ENCODE data around the gene THOC2. TPM values are rescaled to one million over a fixed set of nuclear protein-coding genes. Genes with fewer than 3 reads are reported as not detected.

Gene THOC2
- total and polyA plus RNA-seq, 10 of the 15 experiments (the other 5 are each of a cell fraction or from before 2014, with no cell fraction given), result 64.8 to 136 (median 75.1) TPM

DNA sequence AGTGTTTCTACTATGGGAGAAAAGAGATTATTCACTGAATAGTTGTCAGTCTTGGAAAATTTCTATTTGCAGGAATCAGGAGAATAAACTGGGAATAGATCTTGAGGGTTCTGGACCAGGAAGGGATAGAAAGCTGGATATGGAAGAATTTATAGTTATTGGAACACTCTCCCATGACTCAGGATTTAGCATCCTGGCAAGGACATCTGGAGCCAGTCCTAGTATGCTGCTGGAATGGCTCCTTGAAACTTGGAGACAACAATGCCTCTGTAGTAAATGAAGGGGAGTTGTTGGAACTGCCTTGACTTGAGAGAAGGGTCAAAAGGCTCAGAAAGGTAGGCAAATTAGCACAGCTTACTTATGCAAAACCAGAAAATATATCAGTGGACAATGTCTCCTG is 23.5 kb upstream of the THOC2 start (continued):
- TF ChIP-seq E2F4 (IDR thresholded peaks at IDR 0.05; ENCODE audit: low read depth, low read length), result no peak

DNA sequence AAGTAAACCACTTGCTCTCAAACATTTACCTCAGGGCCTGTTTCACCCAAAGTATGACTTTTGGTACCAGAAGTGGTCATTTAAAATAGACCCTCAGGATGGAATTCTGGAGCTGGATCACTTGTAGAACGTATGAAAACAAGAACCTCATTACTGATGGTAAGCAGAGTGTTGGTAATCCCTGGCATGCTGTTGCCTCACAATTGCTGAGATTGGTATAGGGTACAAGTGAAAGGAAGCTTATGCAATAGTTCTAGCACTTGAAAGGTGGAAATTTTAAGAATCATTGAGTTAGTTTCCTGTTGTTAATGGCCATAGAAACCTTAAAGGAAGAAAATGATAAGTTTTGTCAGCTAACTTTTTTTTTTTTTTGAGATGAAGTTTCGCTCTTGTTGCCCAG is 22.3 kb upstream of the THOC2 start:
- DNase-seq (ENCODE audit: low read depth, low spot score) (no peak), FAIRE-seq (no peak), ATAC-seq (no peak)
- ChIA-PET SMC1A (ENCODE audit: uncharacterized antibody, unreplicated experiment) (no interaction called here), CTCF (interaction anchor here (1.0 kb wide), 1 partner anchor 38 kb away, joined by 3 read pairs; no protein-coding TSS in a partner anchor), RAD21 (ENCODE audit: unreplicated experiment) (no interaction called here), POLR2A (no interaction called here)
- Histone ChIP-seq H3K9me3 (replicated peaks; ENCODE audit: control insufficient read depth, insufficient read depth, low read length) (no peaks in the 10 kb centered on the region; the same call in 2 of the 3 replicates), H3K4me3 (no peak overlapping the region), H3K27me3 (replicated peaks in 1 of 2; ENCODE audit: control insufficient read depth in 2 of 2, insufficient read depth in 2 of 2, low read length in 1 of 2) (no peaks in the 10 kb centered on the region), H3K4me1 (ENCODE audit: control insufficient read depth, insufficient read depth, low read length) (peaks cover 8% of the 10 kb centered on the region), H3K9ac (ENCODE audit: control insufficient read depth, insufficient read depth, low read length) (no peak overlapping the region), H3K4me2 (ENCODE audit: control insufficient read depth, insufficient read depth) (no peak overlapping the region), H3K27ac (ENCODE audit: control insufficient read depth, insufficient read depth) (no peak overlapping the region), H4K20me1 (ENCODE audit: control insufficient read depth, insufficient read depth) (no peaks in the 10 kb centered on the region), H2AFZ (ENCODE audit: control insufficient read depth, low read depth, low read length) (no peak overlapping the region), H3K79me2 (ENCODE audit: control insufficient read depth, insufficient read depth, low read length) (no peaks in the 10 kb centered on the region), H3K36me3 (ENCODE audit: control insufficient read depth in 2 of 2, insufficient read depth in 2 of 2, low read length in 1 of 2) (no peaks in the 10 kb centered on the region)
- in situ Hi-C loops (cut with MboI) (no loop called here), intact Hi-C loops (cut with micrococcal nuclease; ENCODE audit: unreplicated experiment) (no loop called here)
- BruUV-seq (replicated peaks), result no TSS peak
- WGBS (ENCODE audit: insufficient coverage, insufficient replicate concordance, low lambda C conversion rate, missing lambda C conversion rate), result 54% methylated on average over 2 of the region's 2 CpGs
- TF ChIP-seq ZBED1 (IDR thresholded peaks at IDR 0.05; ENCODE audit: borderline replicate concordance) (no peak), SREBF1 (IDR thresholded peaks at IDR 0.05; ENCODE audit: low read length) (no peak), ASH2L (IDR thresholded peaks at IDR 0.05; ENCODE audit: borderline replicate concordance, low read depth) (no peak), ZNF622 (IDR thresholded peaks at IDR 0.05) (no peak), SMAD5 (IDR thresholded peaks at IDR 0.05; ENCODE audit: low read depth) (no peak), RAD21 (IDR thresholded peaks at IDR 0.05; ENCODE audit: insufficient read depth, low read depth, low read length) (no peak), GABPA (IDR thresholded peaks at IDR 0.05; ENCODE audit: low read depth) (no peak), MEF2A (IDR thresholded peaks at IDR 0.05; ENCODE audit: insufficient read depth, low read depth, low read length) (no peak), LARP7 (IDR thresholded peaks at IDR 0.05) (no peak), HSF1 (IDR thresholded peaks at IDR 0.05; ENCODE audit: low read depth, low read length) (no peak), MTA3 (IDR thresholded peaks at IDR 0.05; ENCODE audit: borderline replicate concordance, low read length) (no peak), POLR2AphosphoS5 (IDR thresholded peaks at IDR 0.05; ENCODE audit: low read length) (no peak), NR2F1 (conservative IDR thresholded peaks at IDR 0.05) (no peak), CEBPB (IDR thresholded peaks at IDR 0.05; ENCODE audit: borderline replicate concordance in 1 of 2, low read depth in 2 of 2, low read length in 2 of 2) (no peak)
- TF ChIP-seq, protein P1, sequence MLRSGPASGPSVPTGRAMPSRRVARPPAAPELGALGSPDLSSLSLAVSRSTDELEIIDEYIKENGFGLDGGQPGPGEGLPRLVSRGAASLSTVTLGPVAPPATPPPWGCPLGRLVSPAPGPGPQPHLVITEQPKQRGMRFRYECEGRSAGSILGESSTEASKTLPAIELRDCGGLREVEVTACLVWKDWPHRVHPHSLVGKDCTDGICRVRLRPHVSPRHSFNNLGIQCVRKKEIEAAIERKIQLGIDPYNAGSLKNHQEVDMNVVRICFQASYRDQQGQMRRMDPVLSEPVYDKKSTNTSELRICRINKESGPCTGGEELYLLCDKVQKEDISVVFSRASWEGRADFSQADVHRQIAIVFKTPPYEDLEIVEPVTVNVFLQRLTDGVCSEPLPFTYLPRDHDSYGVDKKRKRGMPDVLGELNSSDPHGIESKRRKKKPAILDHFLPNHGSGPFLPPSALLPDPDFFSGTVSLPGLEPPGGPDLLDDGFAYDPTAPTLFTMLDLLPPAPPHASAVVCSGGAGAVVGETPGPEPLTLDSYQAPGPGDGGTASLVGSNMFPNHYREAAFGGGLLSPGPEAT (IDR thresholded peaks at IDR 0.05; ENCODE audit: low read depth), result no peak
- TF ChIP-seq, protein P2, sequence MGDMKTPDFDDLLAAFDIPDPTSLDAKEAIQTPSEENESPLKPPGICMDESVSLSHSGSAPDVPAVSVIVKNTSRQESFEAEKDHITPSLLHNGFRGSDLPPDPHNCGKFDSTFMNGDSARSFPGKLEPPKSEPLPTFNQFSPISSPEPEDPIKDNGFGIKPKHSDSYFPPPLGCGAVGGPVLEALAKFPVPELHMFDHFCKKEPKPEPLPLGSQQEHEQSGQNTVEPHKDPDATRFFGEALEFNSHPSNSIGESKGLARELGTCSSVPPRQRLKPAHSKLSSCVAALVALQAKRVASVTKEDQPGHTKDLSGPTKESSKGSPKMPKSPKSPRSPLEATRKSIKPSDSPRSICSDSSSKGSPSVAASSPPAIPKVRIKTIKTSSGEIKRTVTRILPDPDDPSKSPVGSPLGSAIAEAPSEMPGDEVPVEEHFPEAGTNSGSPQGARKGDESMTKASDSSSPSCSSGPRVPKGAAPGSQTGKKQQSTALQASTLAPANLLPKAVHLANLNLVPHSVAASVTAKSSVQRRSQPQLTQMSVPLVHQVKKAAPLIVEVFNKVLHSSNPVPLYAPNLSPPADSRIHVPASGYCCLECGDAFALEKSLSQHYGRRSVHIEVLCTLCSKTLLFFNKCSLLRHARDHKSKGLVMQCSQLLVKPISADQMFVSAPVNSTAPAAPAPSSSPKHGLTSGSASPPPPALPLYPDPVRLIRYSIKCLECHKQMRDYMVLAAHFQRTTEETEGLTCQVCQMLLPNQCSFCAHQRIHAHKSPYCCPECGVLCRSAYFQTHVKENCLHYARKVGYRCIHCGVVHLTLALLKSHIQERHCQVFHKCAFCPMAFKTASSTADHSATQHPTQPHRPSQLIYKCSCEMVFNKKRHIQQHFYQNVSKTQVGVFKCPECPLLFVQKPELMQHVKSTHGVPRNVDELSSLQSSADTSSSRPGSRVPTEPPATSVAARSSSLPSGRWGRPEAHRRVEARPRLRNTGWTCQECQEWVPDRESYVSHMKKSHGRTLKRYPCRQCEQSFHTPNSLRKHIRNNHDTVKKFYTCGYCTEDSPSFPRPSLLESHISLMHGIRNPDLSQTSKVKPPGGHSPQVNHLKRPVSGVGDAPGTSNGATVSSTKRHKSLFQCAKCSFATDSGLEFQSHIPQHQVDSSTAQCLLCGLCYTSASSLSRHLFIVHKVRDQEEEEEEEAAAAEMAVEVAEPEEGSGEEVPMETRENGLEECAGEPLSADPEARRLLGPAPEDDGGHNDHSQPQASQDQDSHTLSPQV (IDR thresholded peaks at IDR 0.05), result no peak

Measured in GM12878 (cell line).